Measurements from ENCODE around the gene SNAP47. TPM values are rescaled to one million over a fixed set of nuclear protein-coding genes. Genes with fewer than 3 reads are reported as not detected.

Gene SNAP47
- polyA plus RNA-seq, 3 donors = 40.4 to 45.5 (median 41.7) TPM

- DNase-seq (ENCODE audit: extremely low read depth in 1 of 11, low read depth in 9 of 11, low spot score in 4 of 11) = no peak
Observed at GRCh38 chr1:227761621-227762230, 26.5 kb downstream of the SNAP47 start.

DNA sequence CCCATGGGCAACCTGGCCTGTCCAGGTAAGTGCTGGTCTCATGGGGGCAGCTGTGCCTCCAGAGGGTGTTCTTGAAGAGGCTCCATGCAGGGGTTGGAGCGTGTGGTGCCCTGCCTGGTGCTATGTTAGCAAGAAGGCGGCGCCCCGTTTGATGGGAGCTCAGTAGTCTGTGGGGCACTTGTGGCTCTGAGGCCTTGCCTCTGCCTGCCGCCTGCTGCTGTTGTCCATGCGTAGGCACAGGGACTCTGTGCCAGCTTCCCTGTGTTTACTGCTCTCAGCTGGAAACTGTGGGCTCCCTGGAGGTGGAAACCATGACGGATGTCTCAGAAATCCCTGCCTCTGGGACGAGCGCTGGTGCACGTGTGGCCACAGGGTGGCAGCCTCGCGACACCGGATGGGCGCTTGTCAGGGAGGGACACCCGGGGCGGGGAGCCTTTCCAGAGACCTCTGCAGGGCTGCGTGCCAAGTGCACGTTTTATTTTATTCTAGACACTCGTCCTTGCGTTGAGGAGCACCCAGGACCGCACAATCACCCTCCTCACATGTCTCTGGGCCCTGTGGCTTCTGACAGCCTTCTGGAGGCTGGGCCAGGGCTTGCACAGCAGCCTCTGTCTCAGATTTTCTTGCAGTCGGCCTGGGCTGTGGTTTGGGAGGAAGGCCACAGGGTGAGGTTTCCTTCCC is 27.1 kb downstream of the SNAP47 start:
- DNase-seq (ENCODE audit: extremely low read depth in 1 of 11, low read depth in 9 of 11, low spot score in 4 of 11) = peak in 10 of 11 donors; percentile 47 to 78 (median 66)

GRCh38 chr1:227763246-227764018 is 28.2 kb downstream of the SNAP47 start:
- DNase-seq (ENCODE audit: extremely low read depth in 1 of 11, low read depth in 9 of 11, low spot score in 4 of 11) = no peak

GRCh38 chr1:227764019-227764391 is 28.8 kb downstream of the SNAP47 start:
- DNase-seq (ENCODE audit: extremely low read depth in 1 of 11, low read depth in 9 of 11, low spot score in 4 of 11) = no peak

DNA sequence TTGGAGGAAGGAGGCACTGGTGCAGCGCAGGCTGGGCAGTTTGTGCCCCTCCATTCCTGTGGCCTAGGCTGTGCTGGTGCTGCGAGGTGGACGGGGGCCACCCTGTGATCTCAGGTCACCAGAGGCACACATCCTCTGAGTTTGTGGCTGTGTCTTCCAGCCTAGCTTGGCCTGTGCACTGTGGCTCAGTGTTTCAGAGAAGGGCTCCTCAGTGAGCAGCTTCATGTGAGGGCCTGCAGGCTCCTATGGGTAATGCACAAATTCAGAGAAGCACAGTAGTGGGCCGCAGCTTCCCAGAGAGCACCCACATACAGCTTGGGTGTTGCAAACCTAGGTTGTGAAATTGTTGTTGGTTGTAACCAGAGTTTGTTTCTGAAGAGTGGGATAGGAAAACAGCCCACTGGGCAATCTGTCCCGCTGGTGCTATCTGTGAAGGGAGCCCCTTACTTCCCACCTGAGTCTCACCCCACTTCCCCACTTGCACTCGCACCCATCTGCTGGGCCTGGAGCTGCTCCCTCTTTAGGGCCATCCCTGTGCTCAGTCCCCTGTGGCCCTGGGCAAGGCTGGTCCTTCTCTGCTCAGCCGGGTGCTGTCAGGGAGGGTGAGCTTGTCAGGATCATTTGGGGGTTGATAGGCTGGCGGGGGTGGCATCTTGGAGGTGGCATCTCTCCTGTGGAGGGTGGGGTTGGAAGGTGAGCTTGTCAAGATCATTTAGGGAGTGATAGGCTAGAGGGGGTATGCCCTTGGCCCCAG is 30.2 kb downstream of the SNAP47 start:
- DNase-seq (ENCODE audit: extremely low read depth in 1 of 11, low read depth in 9 of 11, low spot score in 4 of 11) = no peak

DNA sequence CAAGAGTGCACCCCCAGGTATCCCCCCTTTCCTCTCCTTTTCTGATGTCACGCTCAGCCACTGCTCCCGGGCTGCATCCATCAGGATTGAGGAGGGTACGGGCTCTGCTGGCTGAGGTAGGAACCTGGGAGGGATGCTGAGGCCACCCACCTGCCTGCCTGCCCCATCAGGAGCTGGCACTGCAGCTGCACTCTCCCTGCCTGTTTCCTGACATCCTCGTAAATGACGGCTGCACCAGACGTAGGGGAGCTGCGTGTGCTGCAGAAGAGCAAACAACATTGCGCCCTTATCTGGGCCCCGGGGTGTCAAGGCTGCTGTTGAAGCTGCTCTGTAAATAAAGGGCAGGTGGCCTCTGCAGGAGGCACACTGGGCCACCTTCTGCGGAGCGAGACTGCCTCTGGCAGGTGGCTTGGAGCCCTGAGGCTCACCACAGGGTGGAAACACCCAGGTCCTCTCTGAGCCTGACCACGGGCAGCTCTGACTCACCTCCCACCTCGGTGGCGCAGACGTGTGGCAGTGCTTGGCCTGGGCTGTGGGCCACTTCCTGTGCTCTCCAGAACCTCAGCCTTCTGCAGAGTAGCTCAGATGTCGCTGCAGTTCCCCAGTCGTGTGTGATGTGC is 30.9 kb downstream of the SNAP47 start:
- no peak for DNase-seq (ENCODE audit: extremely low read depth in 1 of 11, low read depth in 9 of 11, low spot score in 4 of 11)

DNA sequence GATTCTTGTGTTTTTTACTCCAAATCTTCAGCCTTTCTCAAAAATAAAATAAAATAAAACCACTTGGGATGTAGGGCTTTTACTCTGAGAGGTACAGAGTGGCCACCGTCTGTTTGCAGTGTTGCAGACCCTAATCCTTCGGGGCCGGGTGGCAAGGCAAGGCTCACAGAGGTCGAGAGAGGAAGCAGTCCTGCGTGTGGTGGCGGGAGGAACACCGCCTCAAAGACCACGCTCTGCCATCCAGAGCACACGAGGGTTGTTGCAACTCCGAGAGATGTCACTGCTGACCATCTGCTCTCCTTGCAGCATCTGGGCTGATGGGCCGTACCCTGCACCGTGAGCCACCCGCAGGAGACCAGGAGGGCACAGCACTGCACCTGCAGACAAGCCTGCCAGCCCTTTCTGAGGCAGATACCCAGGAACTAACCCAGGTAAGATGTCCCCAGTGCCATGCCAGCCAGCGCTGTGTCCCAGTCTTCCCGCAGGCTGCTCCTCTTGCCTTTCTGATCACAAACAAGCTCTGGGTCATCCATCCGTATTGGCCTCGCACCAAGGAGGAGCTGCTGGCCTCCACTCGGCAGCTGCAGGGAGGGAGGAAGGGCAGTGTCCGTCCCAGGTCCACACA is 31.5 kb downstream of the SNAP47 start:
- DNase-seq (ENCODE audit: extremely low read depth in 1 of 11, low read depth in 9 of 11, low spot score in 4 of 11) = no peak

DNA sequence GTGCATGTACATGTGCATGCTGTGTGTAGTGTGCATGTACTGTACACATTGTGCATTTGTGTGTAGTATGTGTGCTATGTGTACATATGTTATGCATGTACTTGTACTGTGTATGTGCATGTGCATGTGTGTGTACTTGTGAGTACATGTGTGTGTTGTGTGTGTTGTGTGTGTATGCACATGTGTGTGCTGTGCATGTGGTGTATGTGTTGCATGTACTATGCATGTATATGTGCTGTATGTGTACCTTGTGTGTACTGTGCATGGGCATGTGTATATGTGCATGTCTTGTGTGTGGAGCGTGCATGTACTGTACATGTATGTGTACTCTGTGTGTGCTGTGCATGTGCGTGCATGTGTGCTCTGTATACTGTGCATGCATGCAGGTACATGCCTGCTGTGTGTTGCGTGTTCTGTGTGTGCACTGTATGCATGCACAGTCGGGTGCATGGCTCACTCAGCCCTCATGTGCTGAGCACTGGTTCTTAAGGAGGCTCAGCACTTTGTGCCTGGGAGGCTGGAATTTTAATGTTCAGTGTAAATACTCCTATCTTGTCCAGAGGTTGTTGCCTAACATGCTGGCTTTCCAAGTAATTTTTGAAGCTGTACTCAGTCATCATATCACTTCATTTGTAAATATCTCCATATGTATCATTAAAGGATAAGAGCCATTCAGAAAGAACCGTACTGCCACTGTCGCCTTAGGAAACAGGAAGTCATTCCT is 32.3 kb downstream of the SNAP47 start:
- no peak for DNase-seq (ENCODE audit: extremely low read depth in 1 of 11, low read depth in 9 of 11, low spot score in 4 of 11)

DNA sequence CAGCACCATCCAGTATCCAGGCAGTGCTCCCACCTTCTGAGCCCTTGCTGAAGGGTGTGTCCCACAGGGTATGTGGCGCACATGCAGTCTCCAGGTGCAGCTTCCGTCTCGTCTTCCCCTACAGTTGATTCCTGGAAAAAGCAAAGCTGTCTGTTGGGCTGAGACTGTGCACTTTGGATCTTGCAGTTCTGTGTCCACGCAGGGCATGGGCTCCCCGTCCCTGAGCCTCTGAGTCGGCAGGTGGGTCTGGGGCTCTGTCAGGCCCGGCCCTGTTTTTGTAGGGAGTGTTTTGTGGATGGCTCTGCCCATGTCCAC is 32.8 kb downstream of the SNAP47 start:
- no peak for DNase-seq (ENCODE audit: extremely low read depth in 1 of 11, low read depth in 9 of 11, low spot score in 4 of 11)

GRCh38 chr1:227768640-227769039 is 33.4 kb downstream of the SNAP47 start:
- DNase-seq (ENCODE audit: extremely low read depth in 1 of 11, low read depth in 9 of 11, low spot score in 4 of 11) = no peak

GRCh38 chr1:227769047-227769935 is 34.1 kb downstream of the SNAP47 start:
- DNase-seq (ENCODE audit: extremely low read depth in 1 of 11, low read depth in 9 of 11, low spot score in 4 of 11) = no peak

GRCh38 chr1:227769936-227770494 is 34.8 kb downstream of the SNAP47 start:
- DNase-seq (ENCODE audit: extremely low read depth in 1 of 11, low read depth in 9 of 11, low spot score in 4 of 11) = no peak

GRCh38 chr1:227770812-227771211 is 35.6 kb downstream of the SNAP47 start:
- DNase-seq (ENCODE audit: extremely low read depth in 1 of 11, low read depth in 9 of 11, low spot score in 4 of 11) = no peak

GRCh38 chr1:227771326-227771725 is 36.1 kb downstream of the SNAP47 start:
- no peak for DNase-seq (ENCODE audit: extremely low read depth in 1 of 11, low read depth in 9 of 11, low spot score in 4 of 11)

GRCh38 chr1:227771771-227772170 is 36.5 kb downstream of the SNAP47 start:
- DNase-seq (ENCODE audit: extremely low read depth in 1 of 11, low read depth in 9 of 11, low spot score in 4 of 11) = no peak

GRCh38 chr1:227773558-227773957 is 38.3 kb downstream of the SNAP47 start:
- DNase-seq (ENCODE audit: extremely low read depth in 1 of 11, low read depth in 9 of 11, low spot score in 4 of 11) = no peak
